Aorta (tissue), 5 donors: ENCODE measurements around the gene DRC1. TPM values are rescaled to one million over a fixed set of nuclear protein-coding genes. Genes with fewer than 3 reads are reported as not detected.

Source experiments
- ATAC-seq: fragments of 200-7000 bp; cut with Tn5 transposase; one replicate; pipeline ENCODE4 v1.9.1; 2022; ENCODE audit warnings: moderate library complexity; ENCODE audit not compliant: low FRiP score
- DNase-seq, 2 donors: peaks; one replicate each; pipeline ENCODE4 v3.0.0-alpha.2; 2020
- H3K27ac ChIP-seq, 2 donors: one replicate each; pipeline ENCODE4 v1.5.1; 2013; ENCODE audit warnings: low read length in 2 of 2, mild to moderate bottlenecking in 2 of 2, moderate library complexity in 2 of 2, control low read depth in 1 of 2, inconsistent platforms in 1 of 2, low read depth in 1 of 2
- H3K27me3 ChIP-seq, 2 donors: one replicate each; pipeline ENCODE4 v1.6.1; 2013; ENCODE audit warnings: control low read depth in 1 of 2, low read length in 1 of 2, mild to moderate bottlenecking in 1 of 2, moderate library complexity in 1 of 2; ENCODE audit not compliant: insufficient read depth in 2 of 2, control insufficient read depth in 1 of 2
- H3K36me3 ChIP-seq, 2 donors: one replicate each; pipeline ENCODE4 v1.6.1; 2013; ENCODE audit warnings: control low read depth in 1 of 2, low read length in 1 of 2, mild to moderate bottlenecking in 1 of 2; ENCODE audit not compliant: insufficient read depth in 2 of 2, control insufficient read depth in 1 of 2
- H3K4me1 ChIP-seq, 2 donors: one replicate each; pipeline ENCODE4 v1.6.1; 2013; ENCODE audit warnings: low read length in 2 of 2, control low read depth in 1 of 2, mild to moderate bottlenecking in 1 of 2, moderate library complexity in 1 of 2; ENCODE audit not compliant: insufficient read depth in 2 of 2, control insufficient read depth in 1 of 2
- H3K4me3 ChIP-seq, 2 donors: one replicate each; pipeline ENCODE4 v1.5.1; 2013; ENCODE audit warnings: low read length in 2 of 2, control low read depth in 1 of 2, mild to moderate bottlenecking in 1 of 2
- H3K9me3 ChIP-seq: one replicate; pipeline ENCODE4 v1.6.1; 2013; ENCODE audit warnings: mild to moderate bottlenecking, low read length; ENCODE audit not compliant: control insufficient read depth
- WGBS, 2 donors: extraction: QIAGEN DNeasy Blood & Tissue Kit; methylation state at CpG; one replicate each; pipeline ENCODE4 v1.1.7; 2013; 5-methylcytosine and 5-hydroxymethylcytosine counted together
- intact Hi-C, 2 donors: fragments of 100-400 bp; cut with DNase I; formaldehyde crosslinking; loops; one replicate each; pipeline versions ENCODE4 v1.14.2 to v1.15.0; 2022
- polyA plus RNA-seq, 2 donors: library from polyadenylated mRNA; stranded (reverse); fragments of 200-250 nt; gene quantifications; one replicate each; pipeline ENCODE4 v1.2.3, GENCODE V29; 2013
- total RNA-seq, 2 donors: library from RNA; stranded (reverse); fragmentation: NEBNext Ultra II Directional; extraction: Animal tissue kit (Norgen Biotek cat#: 25700); gene quantifications; one replicate each; pipeline ENCODE4 v1.2.1, GENCODE V29; 2021
- donor health status: healthy with polysubstance abuse.
- donor health status: Bipolar disorder and iron deficiency.
- donor health status: DM: no; HTN: no; CAD: no.
- donor health status: DM: no; HTN: no; CAD: no.
- donor health status: DM: yes; HTN: yes; CAD: no.

DRC1 gene
- total and polyA plus RNA-seq, 4 donors, result 0.51 TPM; not detected in 3

GRCh38 chr2:26485725-26486418 is 84.2 kb downstream of the DRC1 start:
- Histone ChIP-seq H3K4me1 (no peaks in the 10 kb centered on the region), H3K27ac (no peak overlapping the region), H3K36me3 (no peaks in the 10 kb centered on the region), H3K9me3 (no peaks in the 10 kb centered on the region), H3K4me3 (no peak overlapping the region), H3K27me3 (no peaks in the 10 kb centered on the region)
- intact Hi-C loops, result no loop called here
- DNase-seq (peak in 1 of 2 donors; percentile 49), ATAC-seq (no peak)
- 91 to 92% methylated on average over 8 of the region's 8 CpGs for WGBS, 2 donors

- no peak overlapping the region for H3K4me3 ChIP-seq
- no peaks in the 10 kb centered on the region for H3K36me3 ChIP-seq
- no peaks in the 10 kb centered on the region for H3K27me3 ChIP-seq
- DNase-seq, result no peak
- intact Hi-C loops, result no loop called here
- H3K27ac ChIP-seq, result no peak overlapping the region
- ATAC-seq, result no peak
- WGBS, 2 donors, result 93 to 97% methylated on average over 3 of the region's 3 CpGs
- no peaks in the 10 kb centered on the region for H3K9me3 ChIP-seq
- no peaks in the 10 kb centered on the region for H3K4me1 ChIP-seq
Measured at GRCh38 chr2:26486789-26487188, 85.1 kb downstream of the DRC1 start.

DNA sequence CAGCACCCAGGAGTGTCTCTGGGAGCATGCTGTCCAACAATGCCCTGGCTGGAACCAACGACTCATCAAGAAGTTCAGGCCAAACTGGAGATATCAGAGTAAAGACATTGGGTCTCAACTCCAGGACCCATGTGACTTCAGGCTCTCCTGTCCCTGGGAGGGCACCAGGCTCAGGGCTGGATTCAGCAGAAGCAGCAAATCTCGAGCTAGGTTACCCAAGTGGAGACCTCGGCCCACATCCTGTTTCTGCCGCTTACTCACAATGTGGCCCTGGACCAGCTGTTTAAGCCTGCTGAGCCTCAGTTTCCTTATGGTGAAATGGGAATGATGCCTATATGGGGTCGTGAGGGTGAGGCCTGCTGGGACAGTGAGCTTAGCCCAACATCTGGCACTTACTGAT is 85.5 kb downstream of the DRC1 start:
- ATAC-seq (no peak), DNase-seq (peak in 1 of 2 donors; percentile 19)
- no peaks in the 10 kb centered on the region for H3K9me3 ChIP-seq
- WGBS, 2 donors, result 87 to 92% methylated on average over 5 of the region's 5 CpGs
- intact Hi-C loops, result no loop called here
- H3K36me3 ChIP-seq, result no peaks in the 10 kb centered on the region
- H3K4me1 ChIP-seq, result no peaks in the 10 kb centered on the region
- no peak overlapping the region for H3K27ac ChIP-seq
- H3K4me3 ChIP-seq, result no peak overlapping the region
- H3K27me3 ChIP-seq, result no peaks in the 10 kb centered on the region

DNA sequence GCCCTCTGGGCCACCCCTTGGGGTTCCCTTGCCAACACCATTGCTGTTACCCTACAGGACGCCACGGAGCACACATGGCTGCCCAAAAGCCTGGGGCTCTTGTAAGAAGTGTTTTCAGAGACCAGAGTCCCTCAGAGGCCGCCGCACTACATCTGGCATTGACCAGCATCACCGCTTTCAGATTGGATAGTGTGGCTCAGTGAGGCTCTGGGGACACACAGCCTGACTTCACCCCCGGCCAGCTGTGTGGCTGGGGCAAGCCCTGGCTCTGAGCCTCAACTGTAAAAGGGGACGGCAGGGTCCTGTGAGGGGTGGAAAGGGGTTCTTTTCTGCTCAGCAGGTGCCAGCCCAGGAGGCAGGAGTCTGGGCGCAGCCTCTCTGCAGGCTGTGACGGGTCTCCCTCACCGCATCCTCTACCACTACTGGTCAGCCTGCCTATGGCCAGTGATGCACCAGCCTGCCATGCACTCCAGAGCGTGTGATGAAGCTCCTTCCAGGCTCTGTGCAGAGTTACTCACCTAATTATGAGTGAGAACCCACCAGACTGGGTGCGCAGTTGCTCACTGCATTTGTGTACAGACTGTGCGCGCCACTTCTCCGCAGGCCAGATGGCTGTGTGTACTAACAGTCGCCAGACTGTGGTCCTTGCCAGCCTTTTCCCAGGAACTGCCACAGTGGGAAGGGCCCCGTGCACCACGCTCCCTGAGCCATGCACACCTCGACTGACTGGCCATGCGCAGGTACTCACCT is 86.9 kb downstream of the DRC1 start:
- DNase-seq (peak in 1 of 2 donors; percentile 67), ATAC-seq (no peak)
- Histone ChIP-seq H3K4me1 (no peaks in the 10 kb centered on the region), H3K9me3 (no peaks in the 10 kb centered on the region), H3K36me3 (no peaks in the 10 kb centered on the region), H3K27me3 (no peaks in the 10 kb centered on the region), H3K27ac (no peak overlapping the region), H3K4me3 (no peak overlapping the region)
- intact Hi-C loops, result no loop called here
- 93% methylated on average over 20 of the region's 20 CpGs for WGBS, 2 donors

- Histone ChIP-seq H3K9me3 (no peaks in the 10 kb centered on the region), H3K4me3 (no peak overlapping the region), H3K4me1 (no peaks in the 10 kb centered on the region), H3K27me3 (no peaks in the 10 kb centered on the region), H3K27ac (no peak overlapping the region), H3K36me3 (no peaks in the 10 kb centered on the region)
- intact Hi-C loops, result no loop called here
- ATAC-seq (no peak), DNase-seq (peak in 1 of 2 donors; percentile 57)
- WGBS, 2 donors, result 90 to 93% methylated on average over 19 of the region's 19 CpGs
Measured at GRCh38 chr2:26489213-26489850, 87.6 kb downstream of the DRC1 start.

DNA sequence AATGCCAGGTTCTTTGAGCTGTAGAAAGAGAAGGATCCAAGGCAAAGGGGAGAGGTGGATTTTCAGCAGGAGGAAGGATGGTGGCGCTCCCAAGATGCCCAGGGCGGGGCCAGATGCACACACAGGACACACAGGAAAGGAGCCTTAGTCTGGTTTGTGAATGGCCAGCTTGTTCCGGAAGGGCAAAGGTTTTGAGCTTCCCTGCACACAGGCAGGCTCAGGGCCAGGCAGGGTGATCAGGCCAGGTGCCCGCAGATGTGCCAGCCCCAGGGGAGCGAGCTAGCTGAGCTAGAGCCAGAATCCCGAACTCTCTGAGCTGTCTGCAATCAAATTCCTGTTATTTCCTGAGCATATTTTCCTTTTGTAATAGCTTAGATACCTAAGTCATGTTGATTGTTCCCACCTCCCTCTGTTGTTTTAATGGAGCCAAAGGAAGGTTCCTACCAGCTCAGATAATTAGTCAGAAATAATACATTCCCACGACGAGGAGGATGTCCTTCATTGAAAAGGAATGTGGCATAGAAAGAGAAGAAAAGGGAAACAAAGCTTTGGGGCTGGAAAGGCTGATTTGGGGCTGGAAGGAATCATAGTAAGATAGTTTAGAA is 89.9 kb downstream of the DRC1 start:
- no peak for ATAC-seq
- WGBS, 2 donors, result 62 to 63% methylated on average over 8 of the region's 8 CpGs
- H3K27ac ChIP-seq, result no peak overlapping the region
- H3K9me3 ChIP-seq, result no peaks in the 10 kb centered on the region
- no peaks in the 10 kb centered on the region for H3K36me3 ChIP-seq
- no peaks in the 10 kb centered on the region for H3K4me1 ChIP-seq
- peak in 1 of 2 donors; percentile 42 for DNase-seq
- no peak overlapping the region for H3K4me3 ChIP-seq
- no peaks in the 10 kb centered on the region for H3K27me3 ChIP-seq
- intact Hi-C loops, result no loop called here

GRCh38 chr2:26492749-26493515 is 91.2 kb downstream of the DRC1 start:
- Histone ChIP-seq H3K9me3 (no peaks in the 10 kb centered on the region), H3K4me3 (no peak overlapping the region), H3K4me1 (no peaks in the 10 kb centered on the region), H3K27ac (no peak overlapping the region), H3K27me3 (no peaks in the 10 kb centered on the region), H3K36me3 (no peaks in the 10 kb centered on the region)
- ATAC-seq (no peak), DNase-seq (peak in 1 of 2 donors; percentile 62)
- intact Hi-C loops, result no loop called here
- 94 to 98% methylated on average over 7 of the region's 7 CpGs for WGBS, 2 donors

DNA sequence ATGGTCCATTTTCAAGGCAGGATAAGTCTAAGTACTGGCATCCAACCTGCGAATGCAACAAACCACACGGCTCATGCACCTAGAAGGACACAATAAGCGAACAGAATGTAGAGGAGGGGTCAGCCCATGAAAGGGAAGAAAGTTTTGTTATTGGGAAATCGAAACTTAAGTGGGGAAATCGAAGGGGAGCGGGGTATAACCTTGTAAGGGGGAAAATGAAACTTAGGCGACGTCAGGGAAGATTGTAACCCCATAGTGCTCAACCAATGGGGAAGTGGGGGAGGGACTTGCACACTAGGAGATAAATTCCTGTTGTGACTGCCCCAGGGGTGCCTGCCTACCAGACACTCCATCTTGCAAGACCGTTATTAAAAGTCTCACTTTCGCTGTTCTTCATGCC is 91.8 kb downstream of the DRC1 start:
- no peaks in the 10 kb centered on the region for H3K27me3 ChIP-seq
- no peaks in the 10 kb centered on the region for H3K4me1 ChIP-seq
- WGBS, 2 donors, result 95 to 96% methylated on average over 10 of the region's 10 CpGs
- H3K27ac ChIP-seq, result no peak overlapping the region
- no peaks in the 10 kb centered on the region for H3K9me3 ChIP-seq
- H3K36me3 ChIP-seq, result no peaks in the 10 kb centered on the region
- DNase-seq, result peak in 1 of 2 donors; percentile 2
- intact Hi-C loops, result no loop called here
- ATAC-seq, result no peak
- H3K4me3 ChIP-seq, result no peak overlapping the region
